Activated CD4-positive, alpha-beta T cell treated with anti-CD3 and anti-CD28 coated beads for 1 hour (primary cell): ENCODE results near the gene SUCO.

Experiments
- DNase-seq: peaks from one replicate; pipeline ENCODE4 v3.0.0-alpha.2; 2020

SUCO gene

DNA sequence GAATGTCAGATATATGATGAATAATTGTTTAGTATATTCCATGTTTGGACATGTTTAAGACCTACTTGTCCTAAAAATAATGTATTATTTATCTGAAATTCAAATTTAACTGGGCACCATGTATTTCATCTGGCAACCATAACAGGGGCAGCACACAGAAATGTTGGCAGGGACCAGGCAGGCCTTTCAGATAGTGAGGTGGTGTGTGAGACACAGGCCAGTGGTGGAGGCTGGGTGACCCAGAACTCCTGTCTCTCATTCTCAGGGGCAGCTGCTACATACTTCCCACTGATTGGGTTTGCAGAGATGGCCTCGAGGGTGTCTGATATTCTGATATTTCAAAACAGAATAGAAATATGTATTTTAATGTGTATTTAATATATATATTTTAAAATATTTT lies 124.6 kb downstream of the SUCO start:
- DNase-seq, result no peak

DNA sequence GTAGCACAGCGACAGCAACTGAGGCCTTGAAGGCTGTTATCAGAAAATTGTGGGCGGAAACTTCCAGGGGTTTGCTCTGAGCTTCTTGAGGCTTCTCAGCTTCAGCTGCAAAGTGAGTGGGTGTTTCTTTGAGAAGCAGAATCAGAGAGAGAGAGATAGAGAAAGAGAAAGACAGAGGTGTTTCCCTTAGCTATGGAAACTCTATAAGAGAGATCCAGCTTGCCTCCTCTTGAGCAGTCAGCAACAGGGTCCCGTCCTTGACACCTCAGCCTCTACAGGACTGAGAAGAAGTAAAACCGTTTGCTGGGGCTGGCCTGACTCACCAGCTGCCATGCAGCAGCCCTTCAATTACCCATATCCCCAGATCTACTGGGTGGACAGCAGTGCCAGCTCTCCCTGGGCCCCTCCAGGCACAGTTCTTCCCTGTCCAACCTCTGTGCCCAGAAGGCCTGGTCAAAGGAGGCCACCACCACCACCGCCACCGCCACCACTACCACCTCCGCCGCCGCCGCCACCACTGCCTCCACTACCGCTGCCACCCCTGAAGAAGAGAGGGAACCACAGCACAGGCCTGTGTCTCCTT lies 126.0 kb downstream of the SUCO start, which contains the start of gene FASLG:
TSS of gene FASLG (plus strand) at position 233 of the 583 bp plus-strand sequence. CDS start at position 332, 99 bp downstream.
- peak; percentile 30 for DNase-seq

DNA sequence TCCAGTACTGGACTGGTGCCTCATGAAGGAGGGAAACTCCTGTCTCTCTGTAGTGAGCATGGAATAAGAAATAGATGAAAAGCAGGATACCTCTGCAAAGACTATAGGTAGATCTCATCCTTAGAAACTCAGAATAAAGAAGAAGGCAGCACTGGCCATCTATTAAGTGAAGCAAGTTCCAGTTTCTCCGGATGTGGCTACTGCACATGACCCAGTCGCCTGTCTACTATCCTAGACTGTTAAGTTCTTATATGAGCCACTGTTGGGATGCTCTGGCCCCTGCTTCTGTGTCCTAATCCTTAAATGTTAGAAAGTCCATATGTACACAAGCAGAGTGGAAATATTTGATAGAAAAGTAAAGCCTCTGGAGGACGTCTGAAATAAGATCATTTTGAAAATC lies 128.2 kb downstream of the SUCO start:
- DNase-seq, result no peak
